ENCODE results near the gene LUM.

LUM gene, protein sequence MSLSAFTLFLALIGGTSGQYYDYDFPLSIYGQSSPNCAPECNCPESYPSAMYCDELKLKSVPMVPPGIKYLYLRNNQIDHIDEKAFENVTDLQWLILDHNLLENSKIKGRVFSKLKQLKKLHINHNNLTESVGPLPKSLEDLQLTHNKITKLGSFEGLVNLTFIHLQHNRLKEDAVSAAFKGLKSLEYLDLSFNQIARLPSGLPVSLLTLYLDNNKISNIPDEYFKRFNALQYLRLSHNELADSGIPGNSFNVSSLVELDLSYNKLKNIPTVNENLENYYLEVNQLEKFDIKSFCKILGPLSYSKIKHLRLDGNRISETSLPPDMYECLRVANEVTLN

DNA sequence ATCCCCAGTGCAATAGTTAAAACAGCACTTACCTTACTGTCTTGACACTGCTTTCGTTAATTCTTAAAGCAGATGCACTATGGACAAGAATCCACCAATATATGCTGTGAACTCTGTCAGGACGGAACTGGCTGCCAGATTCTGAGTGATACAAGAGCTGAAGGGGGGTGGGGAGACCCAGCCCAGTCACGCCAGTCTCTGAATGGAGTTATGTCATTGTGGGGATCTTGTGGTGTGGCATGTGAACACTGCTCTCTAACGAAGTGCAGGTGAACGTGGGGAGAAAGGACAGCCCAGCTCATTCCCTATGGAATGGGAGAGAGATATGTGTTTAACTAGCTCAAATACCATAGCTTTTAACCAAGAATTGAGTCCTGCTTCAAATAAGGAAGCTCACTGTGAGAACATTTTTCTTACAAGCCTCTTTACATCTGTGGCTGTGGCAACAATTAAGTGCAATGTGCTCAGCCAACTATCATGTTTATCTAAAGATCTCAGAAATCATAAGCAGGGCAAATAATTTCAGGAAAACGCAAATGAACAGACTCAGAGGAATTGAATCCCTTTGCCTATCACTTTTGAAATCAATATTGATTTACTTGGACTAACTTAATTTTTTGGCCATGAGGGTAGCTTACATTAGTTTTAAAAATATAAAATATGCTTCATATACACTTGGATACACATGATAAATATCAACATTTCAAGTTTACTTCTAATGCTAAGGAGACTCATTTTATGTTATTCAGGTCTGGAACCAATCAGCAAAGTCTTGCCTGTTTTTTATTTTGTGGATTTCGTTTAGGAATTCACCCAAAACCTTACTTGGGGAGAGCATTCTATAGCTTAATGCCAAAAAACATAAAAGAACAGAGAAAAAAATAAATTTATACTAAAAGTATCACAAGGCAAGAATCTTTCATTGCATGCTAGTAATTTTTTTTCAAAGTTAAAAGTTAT, at the start of gene LUM:
Gene LUM (minus strand): TSS at position 129 of the 960 bp plus-strand sequence. CDS start 2,515 bp downstream, outside the sequence.
- no peak for DNase-seq

DNA sequence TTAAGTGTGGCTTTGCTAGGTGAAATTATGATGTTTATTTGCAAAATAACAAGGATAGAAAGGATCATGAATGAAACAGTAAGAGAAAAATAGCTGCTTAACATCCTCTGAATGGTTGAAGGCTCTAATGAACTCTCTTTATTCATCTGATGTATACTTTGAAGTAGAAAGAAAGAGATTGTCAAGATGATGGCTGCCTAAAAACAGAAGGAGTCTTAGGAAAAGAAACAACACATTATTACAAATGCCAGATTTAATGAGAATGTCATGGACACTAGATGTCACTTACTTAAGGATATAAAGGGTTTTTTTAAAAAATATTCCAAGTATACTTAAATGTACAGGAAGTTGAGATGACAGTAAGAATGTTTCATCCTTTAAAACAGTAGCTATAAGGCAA, 49.7 kb upstream of the LUM start:
- DNase-seq, result no peak

DNA sequence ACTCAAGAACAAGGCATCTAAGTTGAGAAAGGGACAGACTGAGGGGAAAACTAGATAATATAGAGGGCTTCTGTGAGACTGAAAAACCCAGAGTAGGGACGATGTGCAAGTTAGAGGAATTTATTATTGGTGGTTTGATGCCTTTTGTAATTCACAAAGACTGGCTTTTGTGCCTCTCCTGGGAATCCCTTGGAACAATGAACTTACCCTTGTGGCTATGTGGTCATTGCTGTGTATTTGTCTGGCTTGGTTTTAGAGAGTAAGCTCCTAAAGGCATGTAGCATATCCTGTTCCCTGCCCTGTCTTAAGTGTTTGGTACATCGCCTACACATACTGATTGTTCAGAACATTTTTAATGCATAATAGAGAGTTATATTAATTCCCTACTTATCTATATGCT, 44.7 kb upstream of the LUM start:
- no peak for DNase-seq

DNA sequence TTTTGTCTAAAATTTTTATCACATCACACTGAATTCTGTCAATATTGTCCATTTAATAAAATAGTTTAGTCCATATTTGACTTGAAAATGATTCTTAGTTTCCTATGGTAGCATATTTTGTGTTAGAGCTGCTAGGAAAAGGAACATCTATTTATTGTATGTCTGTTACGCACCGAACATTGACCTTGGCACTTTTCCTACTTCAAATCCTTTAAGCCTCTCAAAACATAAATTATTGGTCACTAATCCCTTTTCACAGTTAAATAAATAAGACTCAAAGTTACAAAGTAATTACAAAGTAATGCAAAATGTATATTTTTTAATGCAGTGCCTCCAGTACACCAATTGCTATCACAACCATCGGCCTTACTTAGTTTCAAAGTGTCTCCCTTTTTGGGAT, 42.8 kb upstream of the LUM start:
- no peak for DNase-seq

DNA sequence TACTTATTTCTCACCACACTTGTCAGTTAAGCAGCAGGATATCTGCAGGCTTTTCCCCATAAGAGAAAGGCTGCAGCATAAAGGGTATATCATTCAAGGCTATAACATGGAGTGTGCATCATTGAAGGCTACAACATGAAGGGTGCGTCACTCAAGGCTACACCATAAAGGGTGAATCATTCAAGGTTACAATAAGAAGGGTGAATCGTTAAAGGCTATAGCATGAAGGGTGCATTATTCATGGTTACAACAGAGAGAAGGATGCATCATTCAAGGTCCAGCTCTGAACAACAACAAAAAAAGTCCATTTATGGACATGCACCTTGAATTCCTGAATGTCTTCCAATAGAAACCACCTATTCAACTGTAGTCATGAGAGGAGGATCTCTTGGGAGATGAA, 32.8 kb upstream of the LUM start:
- no peak for DNase-seq

DNA sequence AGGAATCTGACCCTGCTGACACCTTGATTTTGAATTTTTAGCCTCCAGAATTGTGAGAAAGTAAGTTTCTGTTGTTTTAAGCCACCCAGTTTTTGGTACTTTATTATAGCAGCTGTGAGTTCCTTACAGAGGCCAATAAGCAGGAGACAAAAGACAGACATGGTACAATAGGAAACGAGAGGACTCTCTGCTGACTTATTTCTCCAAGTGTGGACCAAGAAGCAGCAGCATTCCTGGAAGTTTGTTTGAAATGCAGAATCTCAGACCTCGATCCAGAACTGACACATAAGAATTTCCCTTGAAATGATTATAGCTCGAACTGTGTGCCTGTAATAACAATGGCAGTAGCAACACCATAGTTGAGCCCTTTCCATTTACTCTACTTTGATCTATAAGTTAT, 31.9 kb upstream of the LUM start:
- DNase-seq, result no peak

DNA sequence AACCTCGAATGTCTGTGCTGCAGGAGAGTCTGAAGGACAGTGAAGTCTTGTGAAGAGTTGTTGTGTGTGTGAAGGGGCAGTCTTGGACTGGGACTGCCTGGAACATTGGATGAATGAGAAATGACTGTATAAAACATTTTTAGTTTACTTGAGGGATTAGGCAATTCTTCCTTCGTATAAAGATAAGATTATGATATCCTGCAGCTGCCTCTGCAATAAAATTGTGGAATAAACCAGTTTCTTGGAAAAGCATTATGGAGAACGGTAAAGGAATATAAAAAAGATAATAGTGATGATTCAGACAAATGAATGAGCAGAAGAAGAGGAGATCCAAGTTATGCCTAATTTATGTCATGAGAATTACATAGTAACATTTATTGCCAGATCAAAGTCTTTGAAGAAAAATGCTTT, 30.9 kb upstream of the LUM start:
- no peak for DNase-seq

DNA sequence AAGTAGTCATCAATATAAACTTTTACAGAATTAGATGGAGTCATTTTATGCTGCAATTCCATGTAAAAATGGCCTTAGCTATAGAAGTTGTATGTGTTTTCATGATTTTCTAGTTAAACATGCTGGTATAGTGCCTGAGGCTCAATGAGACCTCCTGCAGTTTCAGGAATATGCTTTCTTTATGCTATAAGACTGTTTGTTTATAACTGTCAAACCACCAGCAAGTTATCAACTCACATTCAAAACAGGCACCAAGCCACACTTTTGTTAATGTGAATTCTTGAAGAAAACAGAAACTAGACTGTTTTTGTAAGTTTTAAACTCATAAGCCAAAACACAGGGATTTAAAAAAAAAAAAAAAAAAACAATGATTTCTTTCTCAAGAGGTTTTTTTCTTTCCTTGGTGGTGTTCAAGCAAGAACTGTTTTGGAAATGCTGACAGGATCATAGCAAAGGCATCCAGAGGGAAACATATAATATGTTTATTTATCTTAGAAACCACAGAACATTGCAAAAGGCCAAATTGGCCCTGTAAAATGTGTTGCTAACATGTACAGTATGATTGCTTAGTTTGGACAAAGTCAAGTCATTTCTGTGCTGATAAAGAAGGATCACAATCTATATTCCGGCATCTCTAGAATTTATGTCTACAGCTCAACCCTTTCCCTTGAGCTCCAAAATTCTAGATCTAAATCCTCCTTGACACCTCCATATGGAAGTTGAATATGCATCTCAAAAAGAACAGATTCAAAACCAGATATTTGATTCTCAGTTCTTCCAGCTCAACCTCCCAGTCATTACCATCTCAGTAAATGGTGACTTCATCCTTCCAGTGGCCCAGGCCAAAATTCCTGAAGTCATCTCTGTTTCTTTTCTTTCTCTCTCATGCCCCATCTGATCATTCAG, 29.0 kb upstream of the LUM start:
- DNase-seq, result no peak

DNA sequence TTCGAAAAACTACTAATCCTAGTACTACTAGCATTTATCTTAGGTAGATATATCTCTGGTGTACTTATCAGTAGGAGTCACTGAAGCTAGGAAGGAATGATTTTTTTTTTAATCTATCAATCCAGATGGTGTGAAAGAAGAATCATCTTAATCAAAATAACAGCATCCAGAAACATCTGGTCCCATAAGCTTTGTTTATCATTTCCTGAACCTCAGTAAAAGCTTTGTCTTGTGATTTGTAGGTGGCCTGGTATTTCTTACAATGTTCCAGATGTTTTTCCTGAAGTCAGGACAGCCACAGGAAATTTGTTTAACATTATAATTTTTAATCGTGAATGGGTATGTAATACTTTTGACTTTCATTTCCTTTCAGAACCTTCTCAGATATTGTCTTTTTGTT, 28.0 kb upstream of the LUM start:
- no peak for DNase-seq

DNA sequence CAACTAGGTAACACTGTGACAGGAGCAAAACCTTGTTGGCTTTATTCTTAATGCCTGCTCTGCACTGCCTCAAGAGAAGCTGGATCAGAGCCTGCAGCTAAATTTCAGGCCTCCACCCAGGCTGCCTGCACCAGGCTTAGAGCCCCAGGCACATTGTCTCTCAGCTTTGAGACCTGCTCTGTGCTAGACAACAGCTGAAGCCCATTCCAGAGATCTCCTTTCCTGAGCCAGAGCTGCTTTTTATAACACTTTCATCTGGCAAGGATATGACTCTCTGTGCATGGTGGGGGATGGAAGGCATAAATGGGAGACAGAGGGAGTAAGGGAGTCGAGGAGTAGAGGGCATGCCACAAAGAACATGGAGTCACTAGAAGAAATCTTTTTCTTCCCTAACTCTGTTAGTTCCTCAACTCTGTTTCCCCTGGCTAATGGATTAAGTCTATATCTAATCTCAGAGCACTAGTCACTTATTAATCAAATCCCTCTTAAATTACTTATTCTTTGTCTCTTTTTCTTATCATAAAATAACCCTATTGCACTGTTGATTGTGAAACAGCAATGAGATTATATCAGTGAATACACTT, 27.1 kb upstream of the LUM start:
- no peak for DNase-seq

DNA sequence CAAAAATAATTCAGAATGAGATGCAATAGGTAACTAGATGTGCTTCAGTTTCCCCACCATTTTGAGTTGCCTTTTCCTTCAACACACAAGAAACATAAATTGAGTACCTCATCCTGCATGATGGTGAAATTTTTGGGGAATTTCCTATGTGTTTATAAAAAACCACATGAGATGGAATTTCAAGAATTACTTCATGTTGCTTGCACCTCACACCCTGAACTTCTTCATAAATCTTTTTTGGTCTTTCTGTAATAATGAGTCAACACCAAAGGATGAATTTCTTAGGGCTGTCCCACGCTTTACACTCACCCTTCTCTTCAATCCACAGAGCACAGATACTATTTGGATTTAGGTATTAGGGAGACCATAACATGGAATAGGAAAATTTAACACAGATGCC, 22.6 kb upstream of the LUM start:
- DNase-seq, result no peak

DNA sequence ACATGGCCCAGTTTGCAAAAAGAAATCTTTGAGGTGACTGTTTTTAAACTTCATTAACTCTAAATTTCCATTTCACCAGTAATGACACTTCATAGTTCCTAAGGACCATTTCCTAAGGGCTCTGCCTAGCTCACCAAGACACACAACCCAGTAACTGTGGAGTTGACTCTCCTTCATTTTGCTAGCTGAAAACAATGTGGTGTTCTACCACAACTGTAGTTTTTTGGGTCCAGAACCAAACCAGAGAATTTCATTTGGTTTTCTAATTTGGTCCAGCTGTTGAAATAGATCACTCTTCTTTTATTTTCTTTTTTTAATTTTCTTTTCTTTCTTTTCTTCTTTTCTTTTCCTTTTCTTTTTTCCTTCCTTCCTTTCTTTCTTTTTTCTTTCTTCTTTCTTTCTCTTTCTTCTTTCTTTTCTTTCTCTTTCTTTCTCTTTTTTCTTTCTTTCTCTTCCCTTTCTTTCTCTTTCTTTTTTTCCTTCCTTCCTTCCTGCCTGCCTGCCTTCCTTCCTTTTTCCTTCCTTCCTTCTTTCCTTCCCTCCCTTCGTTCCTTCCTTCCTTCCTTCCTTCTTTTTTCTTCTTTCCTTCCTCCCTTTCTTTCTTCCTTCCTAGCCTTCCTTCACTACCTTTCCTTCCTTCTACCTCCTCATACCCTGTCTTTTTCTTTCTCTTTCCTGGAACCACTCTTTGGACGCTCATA, 18.5 kb upstream of the LUM start:
- DNase-seq, result no peak

DNA sequence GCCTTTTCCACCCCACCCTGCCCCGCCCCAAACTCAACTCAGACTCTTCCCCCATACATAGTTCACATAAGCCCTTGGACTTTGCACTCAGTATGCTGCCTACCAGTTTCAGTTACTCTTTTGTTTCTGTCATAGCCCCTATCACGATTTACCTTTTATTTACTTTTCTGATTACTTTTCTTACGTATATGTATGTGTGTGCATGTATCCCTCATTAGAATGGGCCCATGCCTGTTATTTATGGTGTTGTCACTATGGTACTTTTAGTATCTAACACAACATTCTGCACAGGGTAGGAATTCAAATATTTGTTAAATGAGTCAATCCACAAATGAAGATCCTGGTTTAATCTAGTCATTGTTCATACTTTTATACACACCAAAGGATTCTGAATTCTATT, 16.5 kb upstream of the LUM start:
- DNase-seq, result peak; percentile 76

DNA sequence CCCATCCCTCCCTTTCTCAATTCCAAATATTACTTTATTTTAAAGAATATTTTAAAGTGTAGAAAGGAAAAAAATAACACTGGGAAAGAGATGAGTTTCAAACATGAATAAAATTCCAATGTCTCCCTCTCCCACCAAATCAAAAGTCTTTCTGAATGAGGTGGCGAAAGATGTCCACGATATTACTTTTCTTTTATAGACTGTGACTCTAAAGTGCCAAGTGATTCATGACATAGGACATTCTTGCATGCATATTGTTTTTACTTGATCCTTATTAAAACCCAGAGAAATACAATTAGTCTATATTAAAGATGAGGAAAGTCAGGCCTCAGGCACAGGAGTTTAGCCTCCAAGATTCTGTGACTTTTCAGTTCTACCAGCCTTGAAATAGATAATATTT, 16.0 kb upstream of the LUM start:
- no peak for DNase-seq

DNA sequence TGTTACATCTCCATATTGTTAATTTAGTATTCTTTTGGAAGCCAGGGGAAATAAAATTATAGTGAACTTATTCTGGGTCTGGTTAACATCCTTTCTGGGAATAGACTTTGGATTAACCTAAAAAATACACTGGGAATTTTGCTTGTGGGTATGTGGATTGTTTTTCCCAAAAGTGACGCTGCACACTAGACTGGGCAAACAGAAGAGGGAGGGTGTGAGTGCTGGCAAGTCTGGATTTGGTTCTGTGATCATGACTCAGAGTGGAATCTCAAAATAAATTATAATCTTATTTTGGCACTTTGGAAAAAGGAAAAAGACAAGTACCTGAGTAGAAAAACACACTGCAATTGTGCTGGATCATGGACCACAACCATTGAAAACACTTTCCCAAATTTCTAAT, 15.2 kb upstream of the LUM start:
- DNase-seq, result no peak

DNA sequence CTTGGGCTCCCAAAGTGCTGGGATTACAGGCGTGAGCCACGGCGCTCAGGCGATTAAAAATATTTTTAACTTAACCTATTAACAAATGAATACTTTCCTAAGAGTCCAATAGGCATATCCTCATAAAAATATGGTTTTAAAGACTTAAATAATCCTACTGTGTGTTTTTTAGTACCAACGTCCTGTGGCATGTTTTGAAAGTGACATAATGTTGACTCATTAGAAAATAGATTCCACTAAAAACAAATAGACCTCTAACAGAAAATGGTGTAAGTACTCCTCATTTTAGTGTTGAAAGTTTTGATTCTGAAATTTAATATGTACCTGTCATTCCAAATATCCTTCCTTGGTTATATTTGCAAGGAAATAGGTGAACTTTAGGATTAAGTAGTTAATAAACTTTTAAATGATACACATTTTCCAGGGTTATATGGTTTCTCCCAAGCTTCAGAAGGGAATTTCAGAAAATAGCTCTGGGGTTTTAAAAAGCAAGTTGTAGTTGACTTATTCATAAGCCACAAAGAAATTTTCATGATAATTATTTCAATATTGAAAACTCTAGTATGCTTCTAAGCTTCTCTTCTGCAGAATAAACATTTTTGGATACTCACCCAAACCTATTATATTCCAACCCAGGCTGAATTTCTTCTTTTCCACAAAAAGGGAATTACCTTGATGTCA, 12.1 kb upstream of the LUM start:
- no peak for DNase-seq

DNA sequence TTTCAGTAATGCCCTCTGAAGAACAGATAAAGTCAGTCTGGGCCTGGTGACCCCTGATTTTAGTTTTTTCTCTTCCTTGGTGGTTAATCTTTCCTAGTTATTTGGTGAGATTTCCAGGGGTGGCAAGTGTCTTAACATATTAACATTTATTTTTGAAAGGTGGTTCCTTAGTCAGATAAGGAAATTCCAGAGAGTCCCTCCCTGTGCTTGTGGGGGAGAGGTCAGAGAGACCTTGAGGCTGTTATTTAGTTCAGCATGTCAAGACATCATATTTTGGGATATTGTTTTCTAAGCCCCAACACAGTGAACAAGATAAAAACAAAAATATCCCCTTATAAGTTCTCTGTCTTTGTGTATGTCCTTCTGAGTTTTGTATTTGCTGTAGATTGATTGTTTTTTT, 9.5 kb upstream of the LUM start:
- DNase-seq, result no peak

DNA sequence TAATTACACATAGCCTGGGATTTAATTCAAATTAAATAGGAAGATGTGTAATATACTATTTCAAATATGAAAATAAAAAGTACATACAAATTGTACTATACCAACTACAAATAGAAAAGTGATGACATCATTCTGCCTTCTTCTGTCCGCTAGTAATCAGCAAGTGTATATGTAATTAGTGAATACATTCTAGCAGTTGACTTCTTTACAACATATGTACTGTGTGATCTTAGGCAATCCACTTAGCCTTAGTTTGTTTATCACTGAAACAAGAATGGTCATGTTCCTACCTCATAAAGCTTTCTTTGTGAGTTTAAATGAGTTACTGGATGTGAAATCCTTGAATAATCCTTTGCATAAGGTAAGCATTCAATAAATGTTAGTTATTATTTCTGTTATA, 7.8 kb upstream of the LUM start:
- no peak for DNase-seq

DNA sequence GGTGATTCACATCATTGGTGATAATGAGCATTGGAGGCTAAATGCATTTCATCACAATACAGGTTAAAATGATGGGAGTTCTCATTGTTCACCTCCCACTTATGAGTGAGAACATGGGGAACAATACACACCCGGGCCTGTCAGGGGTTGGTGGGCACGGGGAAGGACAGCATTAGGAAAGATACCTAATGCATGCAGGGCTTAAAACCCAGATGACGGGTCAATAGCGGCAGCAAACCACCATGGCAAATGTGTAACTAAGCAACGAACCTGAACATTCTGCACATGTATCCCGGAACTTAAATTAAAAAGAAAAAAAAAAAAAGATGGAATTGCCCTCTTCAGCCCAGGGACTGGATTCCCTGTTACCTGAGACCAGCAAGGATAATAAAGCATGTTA, 2.3 kb upstream of the LUM start:
- no peak for DNase-seq

DNA sequence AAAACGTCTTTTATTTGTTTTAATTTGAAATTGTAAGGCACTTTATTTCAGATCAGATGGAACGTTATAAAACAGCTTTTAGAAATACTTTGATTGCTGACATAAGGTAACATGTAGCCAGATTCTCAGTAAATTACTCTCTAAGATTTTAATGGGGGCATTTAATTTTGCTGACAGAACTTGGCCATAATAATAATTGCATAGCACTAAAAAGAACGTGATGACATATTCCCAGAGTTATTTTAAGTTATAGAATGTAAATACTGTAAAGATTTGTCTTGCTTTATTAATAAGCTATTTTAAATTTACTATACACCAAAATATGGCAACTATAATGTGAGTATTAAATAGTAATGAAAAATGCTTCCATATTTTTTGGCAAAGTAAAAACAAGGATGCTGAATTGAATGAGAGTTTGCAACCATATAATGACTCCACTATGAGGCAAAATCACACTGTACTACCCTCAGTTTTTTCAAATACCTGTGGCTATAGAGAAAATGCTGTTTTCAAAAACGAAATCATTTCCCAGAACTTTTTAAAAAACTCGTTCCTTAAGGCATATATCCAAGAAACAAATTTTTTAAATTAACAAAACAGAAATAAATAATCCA, 876 bp downstream of the LUM start:
- DNase-seq, result no peak

Data from kidney glomerular epithelial cell (primary cell).